K562 (cell line): Measurements from ENCODE around the gene KMT5C. TPM values are rescaled to one million over a fixed set of nuclear protein-coding genes. Genes with fewer than 3 reads are reported as not detected.
A peak's percentile ranks its signal among the peaks of the same experiment; 100 is the strongest.

Experiments
- ATAC-seq: fragments of 200-7000 bp; cut with Tn5 transposase; 3 replicates; pipeline ENCODE4 v1.9.1; 2020; ENCODE audit warnings: moderate library complexity
- BruUV-seq: library from RNA; stranded (reverse); fragments of 400-500 nt; replicated peaks from 2 replicates; lab custom pipeline; 2021; lab: Mats Ljungman, UMichigan
- CTCF ChIA-PET: fragments of 300-600 bp; formaldehyde crosslinking; extraction: SDS; loops from one replicate; lab custom pipeline; 2021; ENCODE audit warnings: low intra/inter-chr PET ratio; lab: Yijun Ruan, JAX
- POLR2A ChIA-PET: fragments of 300-600, 350-650 bp; sonication (Branson Sonifier 250); formaldehyde crosslinking; extraction: SDS; loops from one replicate; lab custom pipeline; 2021; ENCODE audit warnings: antibody characterized with exemption, inconsistent platforms; lab: Yijun Ruan, JAX
- DNase-seq, 4 experiments: peaks; one replicate each; pipeline versions ENCODE4 v3.0.0 to v3.0.0-alpha.2; 2011 to 2018; ENCODE audit warnings: low spot score in 3 of 4, mixed read lengths in 3 of 4; ENCODE audit errors: extremely low read depth in 1 of 4
- FAIRE-seq: peaks from 2 replicates; lab custom pipeline; 2011; peaks lifted over from hg19 to GRCh38; lab: Jason Lieb, UNC
- H2AFZ ChIP-seq: 2 replicates; pipeline ENCODE4 v1.6.0; 2011; ENCODE audit warnings: low read depth, low read length, control low read depth, inconsistent platforms
- H3K27ac ChIP-seq: fragments of 200-600 bp; 3 replicates; pipeline ENCODE4 v1.8.0; 2011; ENCODE audit warnings: low read depth, mild to moderate bottlenecking, control low read depth, inconsistent platforms, low read length, moderate library complexity, mixed read lengths; ENCODE audit errors: extremely low read depth
- H3K27me3 ChIP-seq, 2 experiments: fragments of 300-600 bp in 1 of 2; 2 replicates in 1 of 2; 3 replicates in 1 of 2; pipeline versions ENCODE4 v1.6.0 to v1.8.0; 2011; ENCODE audit warnings: inconsistent platforms in 2 of 2, low read length in 2 of 2, mild to moderate bottlenecking in 1 of 2, mixed read lengths in 1 of 2, moderate library complexity in 1 of 2; ENCODE audit not compliant: control insufficient read depth in 2 of 2, insufficient read depth in 2 of 2
- H3K36me3 ChIP-seq: fragments of 300-600 bp; 3 replicates; pipeline ENCODE4 v1.8.0; 2011; ENCODE audit warnings: mild to moderate bottlenecking, low read length, inconsistent platforms; ENCODE audit not compliant: control insufficient read depth, insufficient read depth
- H3K4me1 ChIP-seq, 2 experiments: fragments of 200-600 bp in 1 of 2; replicated peaks in 1 of 2; 2 replicates in 1 of 2; 3 replicates in 1 of 2; pipeline versions ENCODE4 v1.5.1 to v1.8.0; 2011; ENCODE audit warnings: inconsistent platforms in 2 of 2, low read length in 2 of 2, mild to moderate bottlenecking in 1 of 2, mixed read lengths in 1 of 2, moderate library complexity in 1 of 2; ENCODE audit not compliant: control insufficient read depth in 2 of 2, insufficient read depth in 2 of 2
- H3K4me2 ChIP-seq: 2 replicates; pipeline ENCODE4 v1.6.1; 2011; ENCODE audit warnings: low read length, control low read depth, inconsistent platforms, mixed read lengths; ENCODE audit not compliant: insufficient read depth
- H3K4me3 ChIP-seq: fragments of 200-600 bp; sonication (generic), shearing (Covaris generic); 2 replicates; pipeline ENCODE4 v1.5.1; 2016; ENCODE audit warnings: control low read depth, inconsistent platforms
- H3K79me2 ChIP-seq: fragments of 200-600 bp; 3 replicates; pipeline ENCODE4 v1.8.0; 2011; ENCODE audit warnings: low read length, inconsistent platforms; ENCODE audit not compliant: control insufficient read depth, insufficient read depth
- H3K9ac ChIP-seq, 2 experiments: 2 replicates each; pipeline versions ENCODE4 v1.6.0 to v1.6.1; 2011; ENCODE audit warnings: low read depth in 2 of 2, low read length in 2 of 2, control low read depth in 1 of 2, inconsistent platforms in 1 of 2, mild to moderate bottlenecking in 1 of 2, mixed read lengths in 1 of 2; ENCODE audit not compliant: insufficient read depth in 1 of 2
- H3K9me1 ChIP-seq: one replicate; pipeline ENCODE4 v1.6.0; 2011; ENCODE audit warnings: inconsistent platforms, mild to moderate bottlenecking, low read length, moderate library complexity; ENCODE audit not compliant: control insufficient read depth, insufficient read depth
- H3K9me3 ChIP-seq: replicated peaks from 2 replicates; pipeline ENCODE4 v1.5.1; 2011; ENCODE audit warnings: low read depth, low read length, inconsistent platforms; ENCODE audit not compliant: control insufficient read depth, insufficient read depth
- H4K20me1 ChIP-seq: replicated peaks from 2 replicates; pipeline ENCODE4 v1.6.1; 2011; ENCODE audit warnings: low read length, inconsistent platforms, mixed read lengths; ENCODE audit not compliant: control insufficient read depth, insufficient read depth
- CEBPG ChIP-seq, 3 experiments: fragments of 200-800 bp in 1 of 3; sonication (Bioruptor generic) in 1 of 3; sonication (generic) in 1 of 3; formaldehyde crosslinking in 1 of 3; IDR thresholded peaks in 2 of 3; conservative IDR thresholded peaks in 1 of 3; 2 replicates each; pipeline versions ENCODE4 v1.6.1 to v1.8.0; 2016 to 2022; ENCODE audit warnings: missing compliant biosample characterization in 2 of 3, missing genetic modification characterization in 2 of 3, mild to moderate bottlenecking in 1 of 3, missing genetic modification reagents in 1 of 3
- DNMT1 ChIP-seq: fragments of 450-650 bp; IDR thresholded peaks from 2 replicates; pipeline ENCODE4 v1.6.1; 2016; ENCODE audit warnings: antibody characterized with exemption, mild to moderate bottlenecking
- DPF2 ChIP-seq: fragments of 450-650 bp; IDR thresholded peaks from 2 replicates; pipeline ENCODE4 v1.6.1; 2016
- HDAC2 ChIP-seq: fragments of 450-650 bp; IDR thresholded peaks from 2 replicates; pipeline ENCODE4 v1.6.1; 2016; ENCODE audit warnings: mild to moderate bottlenecking
- MCM5 ChIP-seq: fragments of 450-650 bp; IDR thresholded peaks from 2 replicates; pipeline ENCODE4 v1.6.1; 2016; ENCODE audit warnings: low read depth
- SAFB2 ChIP-seq: fragments of 200-400 bp; formaldehyde crosslinking; IDR thresholded peaks from 2 replicates; pipeline ENCODE4 v1.6.1; 2018; ENCODE audit warnings: borderline replicate concordance, low read length, low read depth, moderate library complexity; ENCODE audit not compliant: severe bottlenecking
- ZNF121 ChIP-seq: sonication (generic); formaldehyde crosslinking; conservative IDR thresholded peaks from 2 replicates; pipeline ENCODE4 v1.8.0; 2022; ENCODE audit warnings: missing genetic modification reagents
- ZNF253 ChIP-seq: fragments of 250-450 bp; sonication (Bioruptor Pico); conservative IDR thresholded peaks from 2 replicates; pipeline ENCODE4 v1.6.1; 2021; ENCODE audit warnings: mild to moderate bottlenecking
- ZNF79 ChIP-seq: fragments of 250-450 bp; sonication (Bioruptor Pico); IDR thresholded peaks from 2 replicates; pipeline ENCODE4 v1.4.0; 2020; ENCODE audit warnings: low read depth, mild to moderate bottlenecking, moderate library complexity
- ZNF830 ChIP-seq: fragments of 250-450 bp; sonication (Bioruptor Pico); IDR thresholded peaks from 2 replicates; pipeline ENCODE4 v1.5.0; 2021; ENCODE audit warnings: mild to moderate bottlenecking
- WGBS: fragments of 100-300 bp; shearing (Covaris generic); methylation state at CpG from one replicate; pipeline ENCODE4 v1.1.6; 2016; ENCODE audit warnings: low coverage, mixed read lengths; ENCODE audit not compliant: insufficient coverage; ENCODE audit errors: missing lambda C conversion rate; 5-methylcytosine and 5-hydroxymethylcytosine counted together
- in situ Hi-C: fragments of 300-500 bp; cut with MboI; formaldehyde crosslinking; loops from 4 replicates; pipeline ENCODE4 v1.15.0; 2018; ENCODE audit warnings: inconsistent platforms, mixed read lengths
- intact Hi-C: fragments of 100-400 bp; cut with micrococcal nuclease; formaldehyde crosslinking; loops from 2 replicates; pipeline ENCODE4 v1.14.2; 2022
- polyA plus RNA-seq, 8 experiments: library from polyadenylated mRNA; depleted of rRNA in 4 of 8; stranded (reverse) in 5 of 8; unstranded in 3 of 8; fragments of >200 nt; fragmentation: Nextera tagmentation in 2 of 8; fragmentation: Illumina TruSeq in 1 of 8; extraction: Ambion mirVana in 2 of 8; extraction: Trizol in 1 of 8; gene quantifications; 2 replicates each; pipeline versions ENCODE4 v1.2.1 to v1.2.3, GENCODE V29; 2011 to 2014; ENCODE audit warnings: inconsistent platforms in 1 of 8, missing spikeins in 1 of 8
- total RNA-seq, 7 experiments: library from RNA; depleted of rRNA in 6 of 7; stranded (reverse); fragments of >200 nt in 6 of 7; fragmentation: Illumina TruSeq in 2 of 7; extraction: Trizol in 2 of 7; gene quantifications; 2 replicates each; pipeline versions ENCODE4 v1.2.1 to v1.2.3, GENCODE V29; 2011 to 2021; ENCODE audit warnings: low replicate concordance in 1 of 7
- TF ChIP-seq, protein P1 (sequence below), 3 experiments: fragments of 200-800 bp in 1 of 3; sonication (Bioruptor generic) in 1 of 3; sonication (generic) in 1 of 3; formaldehyde crosslinking in 1 of 3; IDR thresholded peaks; 2 replicates each; pipeline versions ENCODE4 v1.6.1 to v1.8.0; 2016 to 2022; ENCODE audit warnings: mild to moderate bottlenecking in 2 of 3, missing compliant biosample characterization in 2 of 3, missing genetic modification characterization in 2 of 3, missing genetic modification reagents in 1 of 3
- TF ChIP-seq, protein P2 (sequence below): fragments of 450-650 bp; IDR thresholded peaks from 2 replicates; pipeline ENCODE4 v1.6.1; 2018; ENCODE audit not compliant: partially characterized antibody
- TF ChIP-seq, protein P3 (sequence below): fragments of 250-450 bp; sonication (Bioruptor Pico); IDR thresholded peaks from 2 replicates; pipeline ENCODE4 v1.8.0; 2022; ENCODE audit warnings: moderate library complexity, mild to moderate bottlenecking, inconsistent platforms
- TF ChIP-seq, protein P4 (sequence below), 2 experiments: fragments of 450-650 bp in 1 of 2; sonication (generic) in 1 of 2; formaldehyde crosslinking in 1 of 2; IDR thresholded peaks in 1 of 2; conservative IDR thresholded peaks in 1 of 2; 2 replicates each; pipeline versions ENCODE4 v1.6.1 to v1.8.1; 2016 to 2023; ENCODE audit warnings: mild to moderate bottlenecking in 2 of 2, moderate library complexity in 2 of 2, inconsistent platforms in 1 of 2, missing genetic modification reagents in 1 of 2

Gene KMT5C
- total and polyA plus RNA-seq, 9 of the 15 experiments (the other 6 are each of a cell fraction or from before 2014, with no cell fraction given): 0.15 to 53.5 (median 16.6) TPM

DNA sequence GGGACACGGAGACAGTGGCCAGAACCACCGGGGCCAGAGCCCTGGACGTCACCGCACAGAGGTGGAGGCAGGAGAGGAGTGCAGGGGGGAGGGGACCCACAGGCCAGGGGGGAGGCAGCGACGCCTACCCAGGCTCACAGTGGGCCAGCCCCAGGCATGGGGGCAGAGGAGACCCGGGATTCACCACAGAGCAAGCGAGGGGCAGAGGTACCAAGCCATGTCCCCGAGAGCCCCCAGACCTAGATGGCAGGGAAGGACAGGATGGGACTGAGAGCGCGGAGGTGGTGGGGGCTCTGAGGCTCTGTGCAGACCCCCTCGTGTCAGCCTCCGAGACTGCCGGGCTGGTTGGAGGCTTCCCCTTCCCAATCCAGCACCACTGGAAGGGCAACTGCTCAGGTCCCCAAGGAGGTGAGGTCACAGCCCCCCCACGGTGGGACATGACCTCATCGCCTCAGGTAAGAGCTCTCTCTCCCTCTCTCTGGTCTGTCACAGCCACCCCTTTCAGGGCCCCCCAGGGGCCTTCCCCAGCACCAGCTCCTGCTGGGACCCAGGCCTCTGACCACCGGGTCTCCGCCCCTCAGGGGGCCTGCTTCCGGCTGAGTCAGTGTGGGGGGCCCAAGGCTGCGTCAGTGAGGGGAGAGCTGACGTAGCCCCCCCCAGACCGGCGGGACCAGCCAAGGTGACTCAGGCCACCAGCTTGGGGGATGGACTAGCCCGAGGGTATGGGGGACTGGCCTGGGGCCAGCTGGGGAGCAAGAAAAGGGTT is 32.8 kb downstream of the KMT5C start:
- Histone ChIP-seq H3K36me3 (no peaks in the 10 kb centered on the region), H3K4me2 (no peak overlapping the region)
- FAIRE-seq: no peak
- no peak for TF ChIP-seq DPF2
- TF ChIP-seq, protein P1, sequence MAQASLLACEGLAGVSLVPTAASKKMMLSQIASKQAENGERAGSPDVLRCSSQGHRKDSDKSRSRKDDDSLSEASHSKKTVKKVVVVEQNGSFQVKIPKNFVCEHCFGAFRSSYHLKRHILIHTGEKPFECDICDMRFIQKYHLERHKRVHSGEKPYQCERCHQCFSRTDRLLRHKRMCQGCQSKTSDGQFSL (CRISPR knock-in tag; IDR thresholded peaks at IDR 0.05): peak; percentile 81
- TF ChIP-seq, protein P1 (tag; IDR thresholded peaks at IDR 0.05): no peak
- TF ChIP-seq, protein P2, sequence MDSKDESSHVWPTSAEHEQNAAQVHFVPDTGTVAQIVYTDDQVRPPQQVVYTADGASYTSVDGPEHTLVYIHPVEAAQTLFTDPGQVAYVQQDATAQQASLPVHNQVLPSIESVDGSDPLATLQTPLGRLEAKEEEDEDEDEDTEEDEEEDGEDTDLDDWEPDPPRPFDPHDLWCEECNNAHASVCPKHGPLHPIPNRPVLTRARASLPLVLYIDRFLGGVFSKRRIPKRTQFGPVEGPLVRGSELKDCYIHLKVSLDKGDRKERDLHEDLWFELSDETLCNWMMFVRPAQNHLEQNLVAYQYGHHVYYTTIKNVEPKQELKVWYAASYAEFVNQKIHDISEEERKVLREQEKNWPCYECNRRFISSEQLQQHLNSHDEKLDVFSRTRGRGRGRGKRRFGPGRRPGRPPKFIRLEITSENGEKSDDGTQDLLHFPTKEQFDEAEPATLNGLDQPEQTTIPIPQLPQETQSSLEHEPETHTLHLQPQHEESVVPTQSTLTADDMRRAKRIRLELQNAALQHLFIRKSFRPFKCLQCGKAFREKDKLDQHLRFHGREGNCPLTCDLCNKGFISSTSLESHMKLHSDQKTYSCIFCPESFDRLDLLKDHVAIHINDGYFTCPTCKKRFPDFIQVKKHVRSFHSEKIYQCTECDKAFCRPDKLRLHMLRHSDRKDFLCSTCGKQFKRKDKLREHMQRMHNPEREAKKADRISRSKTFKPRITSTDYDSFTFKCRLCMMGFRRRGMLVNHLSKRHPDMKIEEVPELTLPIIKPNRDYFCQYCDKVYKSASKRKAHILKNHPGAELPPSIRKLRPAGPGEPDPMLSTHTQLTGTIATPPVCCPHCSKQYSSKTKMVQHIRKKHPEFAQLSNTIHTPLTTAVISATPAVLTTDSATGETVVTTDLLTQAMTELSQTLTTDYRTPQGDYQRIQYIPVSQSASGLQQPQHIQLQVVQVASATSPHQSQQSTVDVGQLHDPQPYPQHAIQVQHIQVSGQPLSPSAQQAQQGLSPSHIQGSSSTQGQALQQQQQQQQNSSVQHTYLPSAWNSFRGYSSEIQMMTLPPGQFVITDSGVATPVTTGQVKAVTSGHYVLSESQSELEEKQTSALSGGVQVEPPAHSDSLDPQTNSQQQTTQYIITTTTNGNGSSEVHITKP: no peak
- no peak for TF ChIP-seq HDAC2
- TF ChIP-seq ZNF830: no peak
- TF ChIP-seq, protein P3, sequence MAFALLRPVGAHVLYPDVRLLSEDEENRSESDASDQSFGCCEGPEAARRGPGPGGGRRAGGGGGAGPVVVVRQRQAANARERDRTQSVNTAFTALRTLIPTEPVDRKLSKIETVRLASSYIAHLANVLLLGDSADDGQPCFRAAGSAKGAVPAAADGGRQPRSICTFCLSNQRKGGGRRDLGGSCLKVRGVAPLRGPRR (CRISPR knock-in tag): no peak
- TF ChIP-seq, protein P4, sequence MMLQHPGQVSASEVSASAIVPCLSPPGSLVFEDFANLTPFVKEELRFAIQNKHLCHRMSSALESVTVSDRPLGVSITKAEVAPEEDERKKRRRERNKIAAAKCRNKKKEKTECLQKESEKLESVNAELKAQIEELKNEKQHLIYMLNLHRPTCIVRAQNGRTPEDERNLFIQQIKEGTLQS (IDR thresholded peaks at IDR 0.05): peak; percentile 70
- TF ChIP-seq, protein P4 (CRISPR knock-in tag; conservative IDR thresholded peaks at IDR 0.05): no peak
- TF ChIP-seq CEBPG (CRISPR knock-in tag; IDR thresholded peaks at IDR 0.05): no peak
- no peak for TF ChIP-seq CEBPG (tag; conservative IDR thresholded peaks at IDR 0.05 in 1 of 2, IDR thresholded peaks at IDR 0.05 in 1 of 2)
- no peak for TF ChIP-seq MCM5
- no peak for TF ChIP-seq ZNF121 (CRISPR knock-in tag)
- no peak for TF ChIP-seq ZNF79 (CRISPR knock-in tag)
- no peak for TF ChIP-seq ZNF253
- TF ChIP-seq DNMT1: no peak
- no peak for TF ChIP-seq SAFB2
- TF ChIP-seq, all 486 proteins: peak for 2
- Histone ChIP-seq H2AFZ (no peak overlapping the region), H3K27me3 (peaks cover 11% of the 10 kb centered on the region in 2 experiments; a peak in 4 of 5 replicates), H3K4me3 (no peak overlapping the region), H3K4me1 (peaks cover 10 to 77% of the 10 kb centered on the region in 2 experiments; a peak in 4 of 5 replicates), H3K9ac (peak overlapping the region in 1 of 2 experiments; percentile 3; a peak in 2 of 4 replicates), H3K79me2 (no peaks in the 10 kb centered on the region), H3K9me3 (no peaks in the 10 kb centered on the region), H3K9me1 (no peaks in the 10 kb centered on the region), H4K20me1 (0 out of 2 replicates have a peak, but pooled peaks cover 3% of the 10 kb centered on the region), H3K27ac (no peak overlapping the region)
- ATAC-seq (no peak), DNase-seq (no peak)
- intact Hi-C loops (no loop called here), in situ Hi-C loops (no loop called here)
- POLR2A ChIA-PET: interaction anchor here (0.5 to 2.6 kb wide), 5 partner anchors 12 to 113 kb away, joined by 3 to 12 read pairs (median 3); partner anchors contain the start of gene TMEM238
- BruUV-seq: no TSS peak
- 23% methylated on average over 15 of the region's 24 CpGs for WGBS
- CTCF ChIA-PET: no interaction called here
